ENCODE data around the gene AKTIP.

DNA sequence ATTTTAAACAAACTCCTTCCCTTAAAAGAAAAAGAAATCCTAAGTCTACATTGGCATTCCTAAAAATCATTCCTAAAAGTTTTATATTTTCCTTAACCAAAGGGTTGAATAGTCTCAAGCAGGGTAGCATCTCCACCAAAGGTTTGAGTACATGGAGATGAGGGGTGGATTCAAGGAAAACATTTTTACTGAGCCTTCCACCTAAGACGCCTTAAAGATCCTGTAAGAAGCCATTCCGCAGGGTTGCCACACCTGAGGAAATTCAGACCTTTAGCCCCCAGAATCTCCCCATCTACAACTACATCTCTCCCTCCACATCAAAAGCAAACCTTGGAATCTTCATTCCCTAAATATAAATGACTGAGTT is 7.7 kb upstream of the AKTIP start:
- TF ChIP-seq GATA3 (IDR thresholded peaks at IDR 0.05; ENCODE audit: low read depth, low read length) (no peak), GATA2 (IDR thresholded peaks at IDR 0.05; ENCODE audit: low read depth, low read length) (no peak)
